ENCODE results near the gene C11orf87.

The C11orf87 gene

DNA sequence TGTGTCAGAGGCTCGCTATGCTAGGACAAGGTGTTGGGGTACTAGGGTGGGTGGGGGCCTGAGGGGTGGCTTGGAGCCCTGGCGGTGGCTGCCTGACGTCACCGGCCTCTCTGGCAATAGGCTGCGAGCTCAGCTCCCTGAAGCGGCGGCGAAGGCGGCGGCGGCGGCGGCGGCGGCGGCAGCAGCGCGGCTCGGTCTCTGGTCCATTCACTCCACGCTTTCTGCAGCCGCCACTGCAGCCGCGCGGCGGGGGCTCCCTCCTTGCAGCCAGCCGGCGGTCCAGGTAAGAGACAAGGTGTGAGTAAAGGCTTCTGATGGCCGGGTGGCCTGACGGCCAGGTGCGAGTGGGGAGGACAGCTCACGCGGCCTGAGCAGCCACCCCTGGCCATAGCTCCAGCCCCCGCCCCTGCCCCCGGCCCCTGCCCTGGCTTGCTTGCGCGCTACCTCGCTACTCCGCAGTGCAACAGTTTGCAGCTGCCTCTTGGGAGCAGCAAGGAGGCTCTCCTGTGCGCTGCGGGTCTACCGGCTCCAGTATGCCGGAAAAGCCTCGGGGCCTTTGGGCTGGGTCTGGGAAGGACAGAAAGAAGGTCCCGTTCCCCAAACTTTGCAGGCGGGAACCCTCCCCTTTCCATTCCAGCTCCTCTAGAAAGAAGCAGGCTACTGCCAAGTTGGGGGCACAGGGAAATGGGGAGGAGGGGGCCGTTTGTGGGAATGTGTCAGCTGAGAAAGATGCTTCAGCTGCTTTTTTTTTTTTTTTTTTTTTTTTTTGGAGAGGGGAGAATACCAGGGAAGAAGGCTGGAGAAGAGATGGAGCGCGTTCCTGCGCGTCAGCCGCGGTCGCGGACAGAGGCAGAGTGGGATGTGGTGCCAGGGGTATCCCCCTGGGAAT is at the start of gene C11orf87:
TSS of gene C11orf87 (plus strand) at position 210 of the 889 bp plus-strand sequence. CDS start 1,444 bp downstream, outside the sequence.
- DNase-seq, result no peak

DNA sequence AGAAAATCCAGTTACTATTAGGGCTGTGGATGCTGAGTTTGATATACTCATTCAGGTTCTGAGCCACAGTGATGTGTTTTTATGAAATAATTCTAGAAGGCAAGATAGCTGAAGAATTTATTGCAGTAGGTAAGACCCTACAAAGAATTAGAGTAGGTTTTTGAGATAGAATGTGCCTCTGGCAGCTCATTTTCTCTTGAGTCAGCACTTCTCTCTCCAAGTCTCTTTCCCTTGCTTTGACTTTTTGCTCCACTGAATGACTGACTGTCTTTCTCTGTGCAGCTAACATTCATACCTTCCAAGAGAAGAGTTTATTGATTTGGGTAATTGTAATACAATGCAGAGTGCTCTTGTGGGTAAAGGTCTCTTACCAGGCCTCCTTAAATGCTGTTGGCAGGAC is 48.0 kb upstream of the C11orf87 start:
- DNase-seq, result no peak

DNA sequence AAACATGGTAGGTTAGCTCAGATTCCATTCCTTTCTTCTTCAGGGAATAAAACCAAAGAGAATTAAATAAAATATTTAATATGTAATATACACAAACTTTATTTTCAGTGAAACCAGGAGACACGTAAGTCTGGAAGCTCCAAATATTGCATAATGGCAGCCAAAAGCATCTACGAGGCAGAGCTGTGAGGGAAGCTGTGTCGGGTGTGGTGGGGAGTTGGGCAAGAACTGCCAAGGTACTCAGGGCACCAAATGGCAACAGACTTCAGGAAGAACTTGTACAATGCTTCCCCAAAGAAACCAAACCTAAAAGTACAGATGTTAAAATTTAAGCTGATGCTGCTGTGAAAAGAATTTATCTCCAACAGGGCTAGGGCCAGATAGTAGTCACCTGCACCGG is 47.5 kb upstream of the C11orf87 start:
- no peak for DNase-seq

DNA sequence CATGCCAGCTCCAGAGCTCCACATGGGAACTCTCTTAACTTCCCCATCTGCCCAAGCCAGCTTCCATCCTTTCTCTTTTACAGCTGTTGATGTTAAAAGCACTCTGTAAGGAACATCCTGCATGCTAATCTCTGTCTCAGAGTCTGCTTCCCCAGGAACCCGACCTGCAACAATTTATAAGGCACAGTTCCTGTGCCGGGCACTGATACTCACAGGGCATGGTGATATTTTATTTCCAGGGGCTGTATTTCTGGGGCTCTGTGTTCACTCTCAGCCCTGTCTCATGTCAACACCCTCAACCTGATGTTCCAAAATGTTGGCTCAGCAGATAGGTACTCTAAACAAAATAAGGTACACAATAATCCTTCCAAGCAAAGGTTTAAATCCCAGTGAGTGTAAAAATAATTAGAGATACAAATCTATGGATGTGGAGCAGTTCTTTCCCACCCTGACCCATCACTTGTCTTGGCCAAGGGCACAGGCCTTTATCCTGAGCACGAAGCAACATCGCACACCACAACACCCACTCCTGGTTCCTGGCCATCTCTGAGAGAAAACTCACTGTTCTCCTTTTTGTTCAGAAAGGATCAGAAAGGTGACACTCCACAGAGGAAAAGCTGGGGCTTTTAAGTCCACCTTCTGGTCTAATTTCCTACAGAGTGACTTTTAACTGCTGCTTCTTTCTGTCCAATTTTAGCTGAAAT is 44.8 kb upstream of the C11orf87 start:
- no peak for DNase-seq

DNA sequence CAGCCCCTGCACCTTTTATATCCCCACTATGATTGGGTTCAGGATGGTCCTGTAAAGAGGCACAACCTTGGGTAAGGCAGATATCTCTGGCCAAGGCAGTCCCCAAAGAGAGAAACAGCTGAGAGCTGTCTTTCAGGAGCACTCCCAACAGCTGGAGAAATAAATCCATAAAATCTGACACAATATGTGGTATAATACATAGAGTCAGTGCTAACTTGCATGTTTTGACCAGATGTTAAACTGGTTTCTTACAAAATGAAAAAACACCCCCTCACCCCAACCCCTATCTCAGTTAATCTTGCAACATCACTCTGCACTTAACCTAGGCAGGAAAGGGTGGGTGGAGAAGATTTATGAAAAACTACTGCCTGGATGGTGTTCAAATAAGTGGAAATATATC is 44.0 kb upstream of the C11orf87 start:
- no peak for DNase-seq

DNA sequence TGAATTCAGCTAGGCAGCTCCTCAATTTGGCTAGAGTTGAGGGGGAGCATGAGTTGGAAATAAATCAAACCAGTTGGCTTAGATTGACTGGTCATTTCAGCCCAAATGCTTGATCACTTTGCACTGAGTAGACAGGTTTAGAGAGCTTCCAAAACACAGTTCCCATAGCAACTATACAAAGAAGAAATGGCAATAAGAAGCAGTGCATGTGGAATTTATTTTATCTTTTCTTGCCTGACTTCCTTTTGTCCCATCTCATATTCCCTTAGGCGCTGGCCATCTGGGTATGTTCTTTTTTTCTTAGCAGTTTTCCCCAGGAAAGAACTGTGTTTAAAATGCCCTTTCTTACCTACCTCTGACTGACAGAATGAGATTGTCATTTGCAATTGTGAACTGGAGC is 38.7 kb upstream of the C11orf87 start:
- DNase-seq, result no peak

DNA sequence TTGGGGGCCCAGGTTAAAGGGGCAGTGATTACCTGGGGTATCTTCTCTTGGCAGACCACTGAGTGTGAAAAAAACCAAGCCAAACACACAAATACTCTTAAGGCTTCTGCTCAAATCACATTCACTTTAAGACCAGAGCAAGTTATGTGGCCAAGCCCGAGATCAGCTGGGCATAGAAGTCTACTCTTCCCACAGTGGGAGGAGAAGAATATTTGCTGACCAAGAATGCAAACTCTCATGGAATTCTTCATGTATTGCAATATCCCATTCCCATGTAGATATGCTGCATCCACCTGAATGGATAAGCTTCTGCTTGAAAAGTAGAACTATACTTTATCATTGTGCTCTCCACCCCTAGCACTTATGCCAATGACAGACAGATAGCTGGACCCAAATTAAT is 37.1 kb upstream of the C11orf87 start:
- no peak for DNase-seq

DNA sequence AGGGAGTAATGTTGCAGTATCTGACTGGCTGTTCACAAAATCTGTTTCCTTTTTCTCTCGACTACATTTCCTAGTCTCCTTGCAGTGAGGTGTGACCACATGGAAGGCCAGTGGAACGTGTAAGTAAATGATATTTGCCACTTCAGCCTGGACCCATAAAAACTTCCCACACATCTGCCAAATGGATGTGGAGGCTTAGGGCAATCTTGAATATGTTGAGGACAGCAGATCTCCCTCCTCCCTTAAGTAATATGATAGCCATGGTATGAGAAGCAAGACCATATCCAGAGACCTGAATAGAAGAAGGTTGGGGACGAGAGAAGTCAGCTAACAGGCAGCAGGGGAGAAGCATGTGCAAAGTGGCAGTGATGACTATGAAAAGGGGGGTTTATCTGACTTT is 33.0 kb upstream of the C11orf87 start:
- DNase-seq, result no peak

DNA sequence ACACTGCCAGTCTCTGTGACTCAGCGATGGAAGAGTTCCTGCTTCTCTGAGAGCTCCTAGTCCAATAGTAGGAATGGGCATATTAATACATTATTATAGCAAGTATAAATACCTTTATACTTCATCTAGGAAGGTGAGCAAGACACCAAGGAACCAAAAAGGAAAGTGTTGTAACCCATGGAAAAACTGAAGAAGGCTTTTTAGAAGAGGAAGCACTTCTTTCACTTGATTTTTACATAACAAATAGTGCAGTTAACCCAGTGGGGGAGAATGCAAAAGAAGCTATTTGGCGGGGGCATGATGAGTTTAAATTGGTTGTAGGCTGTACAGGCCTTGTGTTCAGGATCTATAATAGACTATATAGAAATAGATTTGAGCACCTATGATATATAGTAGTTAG is 31.2 kb upstream of the C11orf87 start:
- no peak for DNase-seq

DNA sequence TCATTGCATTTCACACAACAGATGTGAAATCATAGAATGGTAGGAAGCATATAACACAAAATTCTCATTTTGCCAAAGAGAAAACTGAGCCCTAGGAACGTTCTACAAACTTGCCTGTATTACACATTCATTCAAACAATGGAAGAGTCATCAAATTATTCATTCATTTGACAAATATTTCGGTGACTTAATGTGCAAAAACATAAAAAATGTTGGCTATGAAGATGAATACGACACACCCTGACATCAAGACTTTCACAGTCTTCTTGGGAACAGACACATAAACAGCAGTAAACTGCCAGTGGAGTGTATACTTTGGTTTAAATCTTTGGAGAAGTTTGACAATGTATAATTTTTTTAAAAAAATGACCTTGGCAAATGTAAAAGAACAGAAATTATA is 20.4 kb upstream of the C11orf87 start:
- DNase-seq, result no peak

DNA sequence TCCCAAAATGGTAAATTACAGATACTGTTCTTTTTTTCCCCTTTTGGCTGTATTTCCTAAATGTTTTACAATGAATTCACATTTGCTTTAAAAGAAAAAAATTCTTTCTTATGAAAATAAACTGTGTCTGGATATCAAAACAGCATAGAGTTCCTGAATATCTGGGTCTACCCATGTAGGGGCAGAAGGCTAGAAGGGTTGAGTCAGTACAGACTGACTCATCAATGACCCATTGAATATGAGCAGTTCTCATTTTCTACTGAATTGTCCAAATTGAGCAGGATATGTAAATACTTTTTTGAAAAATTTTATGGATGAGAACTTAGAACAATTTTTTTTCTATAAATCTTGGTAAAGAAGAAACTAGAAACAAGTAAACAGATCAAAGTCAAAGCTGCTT is 16.3 kb upstream of the C11orf87 start:
- no peak for DNase-seq

DNA sequence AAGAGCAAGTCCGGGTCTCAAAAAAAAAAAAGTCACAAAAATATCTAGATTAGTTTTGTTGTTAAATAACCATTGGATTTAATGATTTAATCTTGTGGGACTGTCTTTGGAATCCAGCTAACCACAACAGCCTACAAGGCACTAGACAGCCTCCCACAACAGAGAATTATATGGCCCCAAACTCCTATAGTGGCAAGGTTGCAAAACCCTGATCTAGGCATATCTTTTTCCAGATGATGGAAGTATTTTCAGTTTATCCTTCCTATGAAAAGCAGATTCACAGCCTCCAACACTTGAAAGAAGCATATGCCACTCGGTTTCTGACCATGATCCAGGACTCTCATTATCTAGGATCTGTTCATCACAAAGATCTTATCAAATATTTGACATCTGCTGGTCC is 5.4 kb upstream of the C11orf87 start:
- no peak for DNase-seq

DNA sequence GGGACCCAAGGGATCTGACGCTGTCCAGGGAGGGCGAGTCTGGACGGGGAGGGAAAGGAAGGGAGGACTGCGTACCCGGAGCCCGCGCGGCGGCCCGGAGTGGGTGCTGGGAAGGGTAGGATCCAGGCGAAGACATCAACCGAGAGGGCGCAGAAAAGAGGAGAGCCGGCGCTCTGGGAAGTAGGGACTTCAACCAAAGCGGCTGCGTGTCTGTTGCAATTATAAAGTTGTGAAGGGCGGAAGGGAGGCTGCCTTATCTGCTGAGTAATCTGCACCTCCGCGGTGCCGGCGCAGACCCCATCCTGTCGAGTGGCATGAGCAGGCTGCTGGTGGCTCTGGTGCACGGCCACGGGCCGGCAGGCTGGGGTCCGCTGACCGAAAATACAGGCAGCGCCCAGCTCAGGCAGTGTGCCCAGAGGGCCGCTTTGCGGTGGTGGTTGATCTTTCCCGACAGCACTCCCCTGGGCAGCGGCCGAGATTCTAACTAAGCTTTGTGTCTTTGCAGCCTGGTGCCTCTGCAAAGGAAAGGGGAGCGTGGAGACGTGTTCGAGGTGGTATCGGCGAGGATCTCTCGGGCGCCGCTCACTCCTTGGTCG is 978 bp downstream of the C11orf87 start:
- no peak for DNase-seq

DNA sequence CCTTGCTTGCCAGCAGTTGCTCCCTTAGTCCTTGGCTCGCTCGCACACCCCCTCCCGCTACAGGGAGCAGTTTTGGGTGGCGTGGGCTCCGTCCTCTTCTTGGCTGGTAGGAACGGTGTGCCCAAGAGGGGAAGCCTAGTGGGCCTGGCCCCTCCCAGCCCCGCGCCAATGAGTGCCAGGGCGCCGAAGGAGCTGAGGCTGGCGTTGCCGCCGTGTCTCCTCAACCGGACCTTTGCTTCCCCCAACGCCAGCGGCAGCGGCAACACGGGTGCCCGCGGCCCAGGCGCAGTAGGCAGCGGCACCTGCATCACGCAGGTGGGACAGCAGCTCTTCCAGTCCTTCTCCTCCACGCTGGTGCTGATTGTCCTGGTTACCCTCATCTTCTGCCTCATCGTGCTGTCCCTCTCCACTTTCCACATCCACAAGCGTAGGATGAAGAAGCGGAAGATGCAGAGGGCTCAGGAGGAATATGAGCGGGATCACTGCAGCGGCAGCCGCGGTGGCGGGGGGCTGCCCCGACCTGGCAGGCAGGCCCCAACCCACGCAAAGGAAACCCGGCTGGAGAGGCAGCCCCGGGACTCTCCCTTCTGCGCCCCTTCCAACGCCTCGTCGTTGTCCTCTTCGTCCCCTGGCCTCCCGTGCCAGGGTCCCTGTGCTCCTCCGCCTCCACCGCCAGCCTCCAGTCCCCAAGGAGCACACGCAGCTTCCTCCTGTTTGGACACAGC is 1.6 kb downstream of the C11orf87 start:
- no peak for DNase-seq

DNA sequence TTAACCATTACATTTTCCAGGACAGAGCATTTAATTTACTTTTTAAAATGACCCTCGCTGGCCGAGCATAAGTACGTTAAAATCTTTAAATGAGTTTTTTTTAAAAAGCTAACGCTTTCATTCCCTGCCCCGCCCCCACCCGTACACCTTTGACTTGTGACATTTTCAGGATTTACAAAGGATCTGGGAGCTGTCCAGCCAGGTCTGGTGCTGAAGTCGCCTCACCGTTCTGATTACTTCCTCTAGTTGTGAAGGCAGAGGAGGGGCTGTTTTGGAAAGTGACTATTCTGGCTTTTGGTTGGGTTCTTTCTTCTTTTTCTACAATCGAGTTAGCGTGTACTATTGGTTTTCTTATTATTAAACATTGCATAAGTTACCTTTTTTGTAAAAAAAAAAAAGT is 2.9 kb downstream of the C11orf87 start:
- DNase-seq, result no peak

DNA sequence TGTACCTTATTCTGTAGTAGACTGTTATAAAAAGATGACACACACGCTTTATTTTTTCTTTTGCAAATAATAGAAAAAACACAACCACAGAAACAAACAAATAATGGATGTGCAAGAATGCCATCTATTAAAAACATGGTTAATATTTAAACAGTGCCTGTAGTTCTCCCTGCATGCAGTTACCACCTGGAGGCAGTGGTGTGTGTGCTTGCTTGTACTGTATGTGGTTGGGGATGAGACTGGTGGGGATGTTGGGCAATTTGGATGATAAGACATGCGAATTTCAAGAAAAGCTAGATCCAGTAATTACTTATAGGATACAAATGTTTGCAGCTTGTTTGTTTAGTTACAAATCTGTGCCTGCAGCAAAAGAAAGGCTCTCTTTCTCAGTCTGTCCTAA is 3.6 kb downstream of the C11orf87 start:
- no peak for DNase-seq

DNA sequence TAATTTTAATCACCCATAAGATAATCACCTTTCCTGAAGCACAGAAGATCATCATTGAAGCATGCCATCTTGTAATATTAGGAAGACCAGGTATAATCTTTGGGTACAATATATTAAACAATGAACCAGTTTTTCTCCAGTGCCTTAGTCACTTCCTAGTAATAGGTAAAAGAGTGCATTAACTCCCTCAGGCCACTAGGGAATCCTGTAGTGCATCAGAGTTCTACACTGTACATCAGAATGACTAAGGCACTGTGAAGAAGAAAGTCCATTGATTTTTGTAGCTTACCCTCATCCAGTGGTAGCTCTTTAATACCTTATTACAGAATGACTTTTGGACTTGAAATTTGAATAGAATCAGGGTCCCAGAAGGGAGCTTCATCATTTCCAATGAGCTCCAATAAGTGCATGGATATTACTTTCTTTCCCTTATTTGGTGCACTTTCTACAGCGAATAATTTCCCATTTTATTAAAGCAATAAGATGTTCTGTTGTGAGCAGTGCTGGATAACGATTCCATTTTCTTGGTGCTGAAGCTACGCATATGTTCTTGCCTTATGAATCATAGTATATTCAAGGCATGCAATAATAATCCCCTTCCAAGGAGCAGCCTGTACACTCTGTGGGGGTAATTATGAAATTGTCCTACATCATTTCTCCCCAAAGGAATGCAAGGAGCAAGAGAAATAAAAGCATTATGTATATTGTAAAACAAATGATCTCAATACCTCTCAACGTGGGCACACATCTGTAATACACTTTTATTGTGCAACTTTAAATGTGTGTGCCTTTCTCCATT is 4.7 kb downstream of the C11orf87 start:
- no peak for DNase-seq

DNA sequence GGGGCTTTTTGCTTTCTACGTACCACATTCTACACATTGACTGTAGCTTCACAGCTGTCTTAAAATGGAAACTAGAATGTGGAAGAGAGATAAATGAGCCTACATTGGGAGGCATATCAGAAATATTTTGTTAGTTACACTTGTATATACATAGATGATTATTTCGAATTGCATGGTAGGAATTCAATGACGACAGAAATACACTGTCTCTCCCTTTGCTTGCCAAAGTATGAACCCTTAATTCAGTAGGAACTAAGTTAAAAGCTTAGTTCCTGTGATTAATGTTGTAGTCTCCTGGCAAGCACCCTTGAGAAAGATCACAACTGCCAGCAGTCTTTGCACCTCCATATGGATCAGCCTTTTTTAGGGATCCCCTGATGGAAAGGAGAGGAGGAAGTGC is 10.1 kb downstream of the C11orf87 start:
- no peak for DNase-seq

DNA sequence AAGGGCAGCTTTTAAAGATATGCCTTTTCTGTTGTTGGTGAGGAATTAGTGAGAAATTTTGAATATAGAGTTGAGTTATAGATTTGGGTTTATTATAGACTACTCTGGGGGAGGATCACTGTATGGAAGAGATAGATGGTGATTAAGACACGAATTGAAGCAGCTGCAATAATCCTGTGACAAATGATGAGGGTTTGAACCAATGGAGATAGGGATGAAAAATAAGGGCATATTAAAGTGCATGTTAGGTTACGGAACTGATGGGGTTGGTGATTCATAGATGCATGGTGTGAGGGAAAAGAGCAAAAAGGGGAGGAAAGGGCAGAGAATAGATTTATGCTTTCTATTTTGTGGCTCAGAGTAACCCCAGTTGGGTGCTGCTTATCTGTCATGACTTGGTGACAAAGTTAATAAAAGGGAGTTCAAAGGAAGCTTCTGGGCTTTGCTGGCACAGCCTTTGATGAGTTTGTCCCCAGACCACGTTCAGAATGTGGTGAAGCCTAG is 11.8 kb downstream of the C11orf87 start:
- DNase-seq, result no peak

DNA sequence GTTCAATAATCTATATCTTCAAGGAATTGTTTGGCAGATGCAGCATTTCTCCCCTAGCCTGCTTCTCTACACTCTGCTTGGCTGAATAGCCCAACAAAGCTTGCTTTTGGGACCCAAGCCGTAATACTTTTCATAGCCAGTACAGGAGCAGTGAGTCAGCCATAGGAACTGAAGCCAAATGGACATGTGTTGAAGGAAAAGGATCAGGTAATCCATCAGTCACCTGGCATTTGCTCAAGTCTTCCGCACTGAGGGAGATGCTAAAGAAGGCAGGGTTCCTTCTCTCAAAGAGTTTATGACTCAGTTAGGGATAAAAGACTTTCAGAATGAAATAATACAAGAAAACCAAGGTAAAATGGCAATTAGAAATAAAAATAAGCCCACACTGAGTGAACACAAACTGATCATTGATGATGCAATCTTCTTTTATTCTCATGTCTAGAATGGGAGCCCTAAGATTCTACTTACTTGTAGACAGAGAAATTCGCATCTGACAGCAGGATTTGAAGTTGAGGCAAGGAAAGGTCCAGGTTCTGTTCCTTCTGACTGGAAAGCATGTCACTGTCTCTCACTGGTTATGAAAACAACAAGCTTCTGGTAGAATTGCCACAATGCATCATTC is 13.2 kb downstream of the C11orf87 start:
- DNase-seq, result no peak

DNA sequence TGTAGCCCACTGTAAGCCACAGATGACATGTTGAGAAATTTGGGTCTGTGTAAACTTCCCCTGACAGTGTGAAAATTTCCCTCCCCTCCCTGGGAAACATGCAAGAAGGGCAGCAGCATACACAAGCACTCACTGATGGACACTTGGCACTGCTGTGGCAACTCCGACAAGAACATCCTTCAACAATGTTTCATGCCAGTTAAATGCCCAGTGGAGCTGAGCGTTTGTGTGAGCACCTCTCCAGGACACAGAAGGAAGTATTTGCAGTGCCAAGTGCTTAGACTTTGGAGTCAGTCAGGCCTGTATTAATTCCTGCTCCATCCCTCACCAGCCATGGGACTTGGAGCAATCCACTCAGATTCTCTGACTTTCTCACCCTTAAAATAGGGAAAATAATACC is 17.7 kb downstream of the C11orf87 start:
- DNase-seq, result no peak

DNA sequence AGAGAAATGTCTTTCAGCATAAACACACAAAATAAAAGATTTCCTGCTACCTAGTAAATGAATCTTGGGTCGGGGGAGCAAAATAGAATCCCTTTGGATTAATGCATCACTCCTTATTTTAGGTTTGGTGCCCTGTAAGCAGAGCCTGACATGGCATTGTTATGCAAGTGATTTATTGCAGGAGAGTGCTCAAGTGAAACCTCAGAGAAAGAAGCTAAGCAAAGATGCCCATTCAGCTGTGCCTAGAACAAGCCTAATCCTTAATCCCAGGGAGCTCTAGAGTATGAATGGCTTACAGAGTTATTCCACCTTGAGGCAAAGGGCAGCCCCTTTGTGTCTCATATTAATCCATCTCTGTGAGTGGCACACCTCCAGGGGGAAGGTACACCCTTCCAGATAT is 21.1 kb downstream of the C11orf87 start:
- no peak for DNase-seq

Data from CD4-positive, alpha-beta T cell treated with Interleukin-1 beta for 1 hour (primary cell).